Measurements from ENCODE around the gene EPB41L1.

The EPB41L1 gene

GRCh38 chr20:36175016-36175415 is 20.5 kb downstream of the EPB41L1 start:
- intact Hi-C loops (cut with DNase I; ENCODE audit: low total_unique reads), result no loop called here
- TF ChIP-seq CTCF (IDR thresholded peaks at IDR 0.05), result no peak
- H3K36me3 ChIP-seq, result peaks cover 0 to 57% (median 40%) of the 10 kb centered on the region in 3 donors
- H3K4me3 ChIP-seq, result no peak overlapping the region
- H3K4me1 ChIP-seq, result no peaks in the 10 kb centered on the region
- H3K9me3 ChIP-seq, result no peaks in the 10 kb centered on the region
- DNase-seq, result no peak
- no peak overlapping the region for H3K27ac ChIP-seq
- no peaks in the 10 kb centered on the region for H3K27me3 ChIP-seq

GRCh38 chr20:36175475-36175995 is 21.0 kb downstream of the EPB41L1 start:
- Histone ChIP-seq H3K4me3 (no peak overlapping the region), H3K36me3 (peaks cover 0 to 62% (median 43%) of the 10 kb centered on the region in 3 donors), H3K27ac (no peak overlapping the region), H3K9me3 (no peaks in the 10 kb centered on the region), H3K4me1 (no peaks in the 10 kb centered on the region), H3K27me3 (no peaks in the 10 kb centered on the region)
- no peak for DNase-seq
- intact Hi-C loops (cut with DNase I; ENCODE audit: low total_unique reads), result no loop called here
- TF ChIP-seq CTCF (IDR thresholded peaks at IDR 0.05), result no peak

GRCh38 chr20:36177716-36178115 is 23.2 kb downstream of the EPB41L1 start:
- H3K27me3 ChIP-seq, result no peaks in the 10 kb centered on the region

GRCh38 chr20:36179170-36179945 is 24.8 kb downstream of the EPB41L1 start:
- H3K36me3 ChIP-seq, result peaks cover 0 to 82% (median 64%) of the 10 kb centered on the region in 3 donors
- no peak for DNase-seq

More at GRCh38 chr20:36177716-36178115, 23.2 kb downstream of the EPB41L1 start:
- Histone ChIP-seq H3K4me1 (no peaks in the 10 kb centered on the region), H3K4me3 (no peak overlapping the region), H3K27ac (no peak overlapping the region), H3K36me3 (peaks cover 0 to 80% (median 54%) of the 10 kb centered on the region in 3 donors), H3K9me3 (no peaks in the 10 kb centered on the region)
- no peak for TF ChIP-seq CTCF (IDR thresholded peaks at IDR 0.05)
- DNase-seq, result no peak
- intact Hi-C loops (cut with DNase I; ENCODE audit: low total_unique reads), result no loop called here

GRCh38 chr20:36180323-36180722 is 25.8 kb downstream of the EPB41L1 start:
- intact Hi-C loops (cut with DNase I; ENCODE audit: low total_unique reads), result no loop called here

More at GRCh38 chr20:36179170-36179945, 24.8 kb downstream of the EPB41L1 start:
- no peaks in the 10 kb centered on the region for H3K27me3 ChIP-seq
- H3K4me1 ChIP-seq, result no peaks in the 10 kb centered on the region
- H3K4me3 ChIP-seq, result no peak overlapping the region
- no peak overlapping the region for H3K27ac ChIP-seq
- no peaks in the 10 kb centered on the region for H3K9me3 ChIP-seq
- TF ChIP-seq CTCF (IDR thresholded peaks at IDR 0.05), result no peak
- intact Hi-C loops (cut with DNase I; ENCODE audit: low total_unique reads), result no loop called here

More at GRCh38 chr20:36180323-36180722, 25.8 kb downstream of the EPB41L1 start:
- Histone ChIP-seq H3K9me3 (no peaks in the 10 kb centered on the region), H3K27me3 (no peaks in the 10 kb centered on the region), H3K4me3 (no peak overlapping the region), H3K36me3 (peaks cover 0 to 81% (median 62%) of the 10 kb centered on the region in 3 donors), H3K4me1 (no peaks in the 10 kb centered on the region), H3K27ac (no peak overlapping the region)
- no peak for TF ChIP-seq CTCF (IDR thresholded peaks at IDR 0.05)
- no peak for DNase-seq
